H1 (cell line): ENCODE measurements around the gene TMEM223.

ENCODE experiments used
- BRCA1 ChIP-seq: IDR thresholded peaks from 2 replicates; pipeline ENCODE4 v1.6.1; 2012; ENCODE audit warnings: low read depth, low read length, improper control_type of control experiment
- CTCF ChIP-seq, 3 experiments: IDR thresholded peaks; 1 replicate in 2 of 3; 2 replicates in 1 of 3; pipeline versions ENCODE4 v1.5.1 to v1.6.1; 2011; ENCODE audit warnings: low read length in 3 of 3, mild to moderate bottlenecking in 3 of 3, inconsistent platforms in 2 of 3, low read depth in 1 of 3, moderate library complexity in 1 of 3; ENCODE audit not compliant: insufficient read depth in 1 of 3; ENCODE audit errors: control extremely low read depth in 1 of 3
- EGR1 ChIP-seq: IDR thresholded peaks from 2 replicates; pipeline ENCODE4 v1.6.1; 2011; ENCODE audit warnings: low read depth, low read length, borderline replicate concordance
- EP300 ChIP-seq, 2 experiments: IDR thresholded peaks; 1 replicate in 1 of 2; 2 replicates in 1 of 2; pipeline ENCODE4 v1.6.1; 2011 to 2012; ENCODE audit warnings: low read depth in 2 of 2, low read length in 2 of 2, mild to moderate bottlenecking in 2 of 2, borderline replicate concordance in 1 of 2, inconsistent platforms in 1 of 2, moderate library complexity in 1 of 2
- HDAC2 ChIP-seq, 2 experiments: fragments of 300-600 bp in 1 of 2; sonication (generic) in 1 of 2; IDR thresholded peaks; 2 replicates each; pipeline ENCODE4 v1.6.1; 2011 to 2012; ENCODE audit warnings: low read depth in 2 of 2, low read length in 2 of 2, mild to moderate bottlenecking in 2 of 2, moderate library complexity in 2 of 2, borderline replicate concordance in 1 of 2, inconsistent platforms in 1 of 2
- KDM1A ChIP-seq: fragments of 200-600, 300-600 bp; sonication (generic); IDR thresholded peaks from 2 replicates; pipeline ENCODE4 v1.7.1; 2016; ENCODE audit warnings: mild to moderate bottlenecking, low read length, borderline replicate concordance
- POLR2A ChIP-seq, 2 experiments: IDR thresholded peaks; 1 replicate in 1 of 2; 2 replicates in 1 of 2; pipeline ENCODE4 v1.6.1; 2011; ENCODE audit warnings: low read depth in 2 of 2, low read length in 2 of 2, mild to moderate bottlenecking in 2 of 2; ENCODE audit errors: control extremely low read depth in 1 of 2
- POLR2AphosphoS5 ChIP-seq: IDR thresholded peaks from 2 replicates; pipeline ENCODE4 v1.6.1; 2011; ENCODE audit warnings: low read depth, low read length
- SP1 ChIP-seq: IDR thresholded peaks from 2 replicates; pipeline ENCODE4 v1.6.1; 2011; ENCODE audit warnings: low read depth, low read length
- YY1 ChIP-seq: IDR thresholded peaks from 2 replicates; pipeline ENCODE4 v1.6.1; 2011; ENCODE audit warnings: low read depth, mild to moderate bottlenecking, low read length

- TF ChIP-seq SP1 (no peak), HDAC2 (IDR thresholded peaks at IDR 0.05; ENCODE audit: borderline replicate concordance in 1 of 2, low read depth in 2 of 2, low read length in 2 of 2) (no peak), KDM1A (no peak), EGR1 (no peak), CTCF (IDR thresholded peaks at IDR 0.05; ENCODE audit: control extremely low read depth in 1 of 3, insufficient read depth in 1 of 3, low read depth in 1 of 3, low read length in 3 of 3) (no peak), POLR2A (IDR thresholded peaks at IDR 0.05; ENCODE audit: control extremely low read depth in 1 of 2, low read depth in 2 of 2, low read length in 2 of 2) (no peak), BRCA1 (no peak), YY1 (no peak), POLR2AphosphoS5 (no peak), EP300 (IDR thresholded peaks at IDR 0.05; ENCODE audit: borderline replicate concordance in 1 of 2, low read depth in 2 of 2, low read length in 2 of 2) (no peak)
These were observed 38.6 kb downstream of the TMEM223 start for GRCh38 chr11:62752994-62753735.
